Breast epithelium (tissue), 3 donors: Measurements from ENCODE around the gene MCTP2.

ENCODE experiments used
- POLR2A ChIP-seq: fragments of 450-650 bp; IDR thresholded peaks from one replicate; pipeline ENCODE4 v1.6.1; 2016; ENCODE audit warnings: antibody characterized with exemption, mild to moderate bottlenecking, moderate library complexity
- TF ChIP-seq, protein P1 (sequence below), 3 donors: fragments of 450-650 bp; IDR thresholded peaks; one replicate each; pipeline ENCODE4 v1.5.1; 2016 to 2017; ENCODE audit warnings: antibody characterized with exemption in 3 of 3, mild to moderate bottlenecking in 3 of 3, moderate library complexity in 3 of 3

DNA sequence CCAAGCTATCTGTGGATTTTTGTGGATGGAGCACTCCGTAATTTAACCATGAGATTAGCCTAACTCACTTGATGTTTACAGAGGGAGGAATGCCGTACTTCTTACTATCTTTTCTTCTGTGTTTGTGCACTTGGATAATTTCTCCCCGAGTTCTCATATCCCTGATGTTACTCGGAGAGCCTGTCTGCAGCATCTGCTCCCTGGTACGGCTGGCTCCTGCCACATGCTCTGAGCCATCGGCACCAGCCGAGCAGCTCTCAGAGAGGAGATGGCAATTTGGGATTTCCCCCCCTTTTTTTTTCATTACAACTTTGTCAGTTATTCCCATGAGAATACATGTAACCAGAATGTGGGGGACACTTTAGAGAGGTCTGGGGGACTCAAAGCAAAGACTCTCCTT, 155.0 kb downstream of the MCTP2 start:
- TF ChIP-seq, protein P1, sequence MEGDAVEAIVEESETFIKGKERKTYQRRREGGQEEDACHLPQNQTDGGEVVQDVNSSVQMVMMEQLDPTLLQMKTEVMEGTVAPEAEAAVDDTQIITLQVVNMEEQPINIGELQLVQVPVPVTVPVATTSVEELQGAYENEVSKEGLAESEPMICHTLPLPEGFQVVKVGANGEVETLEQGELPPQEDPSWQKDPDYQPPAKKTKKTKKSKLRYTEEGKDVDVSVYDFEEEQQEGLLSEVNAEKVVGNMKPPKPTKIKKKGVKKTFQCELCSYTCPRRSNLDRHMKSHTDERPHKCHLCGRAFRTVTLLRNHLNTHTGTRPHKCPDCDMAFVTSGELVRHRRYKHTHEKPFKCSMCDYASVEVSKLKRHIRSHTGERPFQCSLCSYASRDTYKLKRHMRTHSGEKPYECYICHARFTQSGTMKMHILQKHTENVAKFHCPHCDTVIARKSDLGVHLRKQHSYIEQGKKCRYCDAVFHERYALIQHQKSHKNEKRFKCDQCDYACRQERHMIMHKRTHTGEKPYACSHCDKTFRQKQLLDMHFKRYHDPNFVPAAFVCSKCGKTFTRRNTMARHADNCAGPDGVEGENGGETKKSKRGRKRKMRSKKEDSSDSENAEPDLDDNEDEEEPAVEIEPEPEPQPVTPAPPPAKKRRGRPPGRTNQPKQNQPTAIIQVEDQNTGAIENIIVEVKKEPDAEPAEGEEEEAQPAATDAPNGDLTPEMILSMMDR (IDR thresholded peaks at IDR 0.05) = no peak
- no peak for TF ChIP-seq POLR2A
